BLaER1 treated with 17β-estradiol and CSF1 and Interleukin-3, amounts not matched to agents 10 nM and 100 nM (cell line): Measurements from ENCODE around the gene EHMT2.

Source experiments
- H3K27ac ChIP-seq, 11 experiments: shearing (Covaris generic); formaldehyde crosslinking; 2 replicates each; pipeline ENCODE4 v1.8.1; 2022
- H3K27me3 ChIP-seq, 11 experiments: shearing (Covaris generic); formaldehyde crosslinking; 2 replicates each; pipeline ENCODE4 v1.8.1; 2022
- H3K36me3 ChIP-seq, 11 experiments: shearing (Covaris generic); formaldehyde crosslinking; 2 replicates each; pipeline ENCODE4 v1.8.1; 2022
- H3K4me1 ChIP-seq, 10 experiments: shearing (Covaris generic); formaldehyde crosslinking; 2 replicates each; pipeline ENCODE4 v1.8.1; 2022
- H3K4me2 ChIP-seq, 11 experiments: shearing (Covaris generic); formaldehyde crosslinking; 2 replicates each; pipeline ENCODE4 v1.8.1; 2022
- H3K4me3 ChIP-seq, 10 experiments: shearing (Covaris generic); formaldehyde crosslinking; 2 replicates each; pipeline ENCODE4 v1.8.1; 2022
- H3K9ac ChIP-seq, 11 experiments: shearing (Covaris generic); formaldehyde crosslinking; 2 replicates each; pipeline ENCODE4 v1.8.1; 2022
- H3K9me3 ChIP-seq, 11 experiments: shearing (Covaris generic); formaldehyde crosslinking; replicated peaks in 1 of 11; 2 replicates each; pipeline ENCODE4 v1.8.1; 2022
- H4K20me1 ChIP-seq, 11 experiments: shearing (Covaris generic); formaldehyde crosslinking; 2 replicates each; pipeline ENCODE4 v1.8.1; 2022
- Cebpa-rat ChIP-seq, 11 experiments: shearing (Covaris generic); IDR thresholded peaks; 2 replicates each; pipeline ENCODE4 v1.8.1; 2022

Gene EHMT2

GRCh38 chr6:31899882-31900722 lies 2.6 kb upstream of the EHMT2 start:
- no peaks in the 10 kb centered on the region for H3K27me3 ChIP-seq
- H3K36me3 ChIP-seq: peaks cover 8 to 15% (median 12%) of the 10 kb centered on the region in 11 experiments
- H3K4me3 ChIP-seq: peak overlapping the region in 1 of 10 experiments; percentile 35; a peak in 1 of 20 replicates
- H3K4me1 ChIP-seq: peaks cover 51 to 65% (median 55%) of the 10 kb centered on the region in 10 experiments
- no peaks in the 10 kb centered on the region for H3K9me3 ChIP-seq
- H4K20me1 ChIP-seq: peaks cover 0 to 6% (median 0%) of the 10 kb centered on the region in 11 experiments; a peak in 3 of 22 replicates
- TF ChIP-seq Cebpa-rat (IDR thresholded peaks at IDR 0.05): no peak
- H3K9ac ChIP-seq: peak overlapping the region in 3 of 11 experiments; percentile 27 to 40 (median 36); a peak in 3 of 22 replicates
- H3K4me2 ChIP-seq: peak overlapping the region; percentile 47 to 98 (median 90); a peak in 20 of 22 replicates
- no peak overlapping the region for H3K27ac ChIP-seq

GRCh38 chr6:31899215-31899614 lies 1.7 kb upstream of the EHMT2 start:
- H4K20me1 ChIP-seq: peaks cover 0 to 6% (median 0%) of the 10 kb centered on the region in 11 experiments; a peak in 3 of 22 replicates
- H3K4me3 ChIP-seq: peak overlapping the region in 2 of 10 experiments; percentile 4 to 35; a peak in 1 of 20 replicates
- H3K36me3 ChIP-seq: peaks cover 16 to 23% (median 21%) of the 10 kb centered on the region in 11 experiments
- H3K9me3 ChIP-seq: no peaks in the 10 kb centered on the region
- no peaks in the 10 kb centered on the region for H3K27me3 ChIP-seq
- H3K27ac ChIP-seq: no peak overlapping the region
- H3K9ac ChIP-seq: peak overlapping the region in 3 of 11 experiments; percentile 36 to 87 (median 40); a peak in 5 of 22 replicates
- H3K4me2 ChIP-seq: peak overlapping the region; percentile 47 to 98 (median 92); a peak in 20 of 22 replicates
- TF ChIP-seq Cebpa-rat (IDR thresholded peaks at IDR 0.05): no peak
- H3K4me1 ChIP-seq: peaks cover 51 to 65% (median 55%) of the 10 kb centered on the region in 10 experiments

GRCh38 chr6:31898383-31899011 lies 999 bp upstream of the EHMT2 start:
- Histone ChIP-seq H3K9me3 (no peaks in the 10 kb centered on the region), H3K9ac (peak overlapping the region; percentile 77 to 90 (median 85)), H4K20me1 (peaks cover 0 to 6% (median 0%) of the 10 kb centered on the region in 11 experiments; a peak in 3 of 22 replicates), H3K27me3 (no peaks in the 10 kb centered on the region), H3K27ac (peak overlapping the region; percentile 9 to 81 (median 76); a peak in 18 of 22 replicates), H3K36me3 (peaks cover 23 to 31% (median 28%) of the 10 kb centered on the region in 11 experiments), H3K4me3 (peak overlapping the region; percentile 70 to 90 (median 82)), H3K4me2 (peak overlapping the region; percentile 80 to 98 (median 92)), H3K4me1 (peaks cover 50 to 68% (median 56%) of the 10 kb centered on the region in 10 experiments)
- no peak for TF ChIP-seq Cebpa-rat (IDR thresholded peaks at IDR 0.05)

GRCh38 chr6:31896856-31897611 lies 464 bp downstream of the EHMT2 start:
- Histone ChIP-seq H3K9me3 (no peaks in the 10 kb centered on the region), H3K27me3 (no peaks in the 10 kb centered on the region), H3K4me2 (peak overlapping the region; percentile 80 to 98 (median 95)), H3K4me1 (peaks cover 48 to 66% (median 53%) of the 10 kb centered on the region in 10 experiments), H3K27ac (peak overlapping the region; percentile 5 to 81 (median 76); a peak in 20 of 22 replicates), H3K36me3 (peaks cover 37 to 45% (median 43%) of the 10 kb centered on the region in 11 experiments), H4K20me1 (peaks cover 0 to 7% (median 0%) of the 10 kb centered on the region in 11 experiments; a peak in 3 of 22 replicates), H3K4me3 (peak overlapping the region; percentile 70 to 90 (median 82)), H3K9ac (peak overlapping the region; percentile 77 to 90 (median 85))
- no peak for TF ChIP-seq Cebpa-rat (IDR thresholded peaks at IDR 0.05)

GRCh38 chr6:31896493-31896855 lies 1.0 kb downstream of the EHMT2 start:
- Histone ChIP-seq H4K20me1 (peaks cover 0 to 10% (median 0%) of the 10 kb centered on the region in 11 experiments; a peak in 3 of 22 replicates), H3K36me3 (peaks cover 43 to 51% (median 48%) of the 10 kb centered on the region in 11 experiments), H3K4me3 (peak overlapping the region; percentile 70 to 90 (median 82)), H3K9ac (peak overlapping the region; percentile 77 to 90 (median 85)), H3K27me3 (no peaks in the 10 kb centered on the region), H3K9me3 (no peaks in the 10 kb centered on the region), H3K27ac (peak overlapping the region; percentile 5 to 81 (median 76); a peak in 20 of 22 replicates), H3K4me2 (peak overlapping the region; percentile 80 to 98 (median 95)), H3K4me1 (peaks cover 48 to 65% (median 53%) of the 10 kb centered on the region in 10 experiments)
- no peak for TF ChIP-seq Cebpa-rat (IDR thresholded peaks at IDR 0.05)

- Histone ChIP-seq H3K4me2 (peak overlapping the region in 10 of 11 experiments; percentile 18 to 49 (median 36); a peak in 17 of 22 replicates), H3K4me1 (peaks cover 22 to 34% (median 26%) of the 10 kb centered on the region in 10 experiments), H3K9ac (peak overlapping the region in 9 of 11 experiments; percentile 28 to 61 (median 48); a peak in 15 of 22 replicates), H3K4me3 (no peak overlapping the region), H3K27ac (peak overlapping the region in 8 of 11 experiments; percentile 1 to 54 (median 34); a peak in 15 of 22 replicates), H4K20me1 (peaks cover 0 to 25% (median 5%) of the 10 kb centered on the region in 11 experiments; a peak in 8 of 22 replicates), H3K27me3 (no peaks in the 10 kb centered on the region), H3K36me3 (peaks cover 71 to 87% (median 82%) of the 10 kb centered on the region in 11 experiments), H3K9me3 (no peaks in the 10 kb centered on the region)
- TF ChIP-seq Cebpa-rat (IDR thresholded peaks at IDR 0.05): no peak
These were observed 4.7 kb downstream of the EHMT2 start for GRCh38 chr6:31892821-31893220.

GRCh38 chr6:31889331-31889972 lies 8.0 kb downstream of the EHMT2 start:
- H3K36me3 ChIP-seq: peaks cover 90 to 99% (median 96%) of the 10 kb centered on the region in 11 experiments
- H3K27me3 ChIP-seq: no peaks in the 10 kb centered on the region
- H3K4me1 ChIP-seq: peaks cover 11 to 19% (median 13%) of the 10 kb centered on the region in 10 experiments
- peaks cover 0 to 38% (median 5%) of the 10 kb centered on the region in 11 experiments; a peak in 8 of 22 replicates for H4K20me1 ChIP-seq
- no peaks in the 10 kb centered on the region for H3K9me3 ChIP-seq
- no peak overlapping the region for H3K4me3 ChIP-seq
- no peak overlapping the region for H3K4me2 ChIP-seq
- no peak overlapping the region for H3K9ac ChIP-seq
- TF ChIP-seq Cebpa-rat (IDR thresholded peaks at IDR 0.05): no peak
- H3K27ac ChIP-seq: no peak overlapping the region; a peak in 1 of 22 replicates
